GM12875 (cell line): ENCODE results near the gene LHX4.

Experiments
- H3K4me3 ChIP-seq: one replicate; pipeline ENCODE4 v1.5.1; 2011; ENCODE audit warnings: low read depth, low read length, control low read depth
- CTCF ChIP-seq: IDR thresholded peaks from 2 replicates; pipeline ENCODE4 v1.5.1; 2011; ENCODE audit warnings: low read depth, mild to moderate bottlenecking, control low read depth, inconsistent platforms, low read length, moderate library complexity, borderline replicate concordance; ENCODE audit not compliant: insufficient read depth

Gene LHX4

GRCh38 chr1:180208264-180208663 lies 21.8 kb upstream of the LHX4 start:
- H3K4me3 ChIP-seq = no peak overlapping the region
- TF ChIP-seq CTCF = no peak

GRCh38 chr1:180210008-180210620 lies 19.9 kb upstream of the LHX4 start:
- H3K4me3 ChIP-seq = no peak overlapping the region
- TF ChIP-seq CTCF = no peak

- no peak overlapping the region for H3K4me3 ChIP-seq
- no peak for TF ChIP-seq CTCF
Observed at GRCh38 chr1:180211156-180211859, 18.8 kb upstream of the LHX4 start.

GRCh38 chr1:180211860-180212229 lies 18.2 kb upstream of the LHX4 start:
- no peak overlapping the region for H3K4me3 ChIP-seq
- no peak for TF ChIP-seq CTCF

- H3K4me3 ChIP-seq = no peak overlapping the region
- no peak for TF ChIP-seq CTCF
Observed at GRCh38 chr1:180213401-180214170, 16.5 kb upstream of the LHX4 start.

GRCh38 chr1:180215856-180216625 lies 14.0 kb upstream of the LHX4 start:
- TF ChIP-seq CTCF = no peak
- no peak overlapping the region for H3K4me3 ChIP-seq
